GM23248 (cell line): ENCODE data around the gene MAP7D3.

Experiments used
- EZH2 ChIP-seq: fragments of 200-600 bp; sonication (generic); IDR thresholded peaks from 2 replicates; pipeline ENCODE4 v1.6.1; 2018; ENCODE audit warnings: antibody characterized with exemption, mild to moderate bottlenecking; ENCODE audit not compliant: insufficient read depth, poor library complexity, severe bottlenecking
- EZH2phosphoT487 ChIP-seq: fragments of 200-600 bp; sonication (generic); IDR thresholded peaks from 2 replicates; pipeline ENCODE4 v1.6.1; 2018; ENCODE audit warnings: antibody characterized with exemption, moderate library complexity, mild to moderate bottlenecking, low read depth; ENCODE audit not compliant: insufficient read depth

- no peak for TF ChIP-seq EZH2
- no peak for TF ChIP-seq EZH2phosphoT487
Measured at GRCh38 chrX:136269921-136270320, 18.7 kb upstream of the MAP7D3 start.
